Neural cell (in vitro differentiated cells): Measurements from ENCODE around the gene TNRC6A. TPM values are rescaled to one million over a fixed set of nuclear protein-coding genes. Genes with fewer than 3 reads are reported as not detected.
A peak's percentile ranks its signal among the peaks of the same experiment; 100 is the strongest.

Source experiments
- H2AFZ ChIP-seq: fragments of 200-600, 300-800 bp; sonication (generic), shearing (Covaris generic); 2 replicates; pipeline ENCODE4 v1.6.0; 2014; ENCODE audit warnings: low read depth, mild to moderate bottlenecking, antibody characterized with exemption, low read length, moderate library complexity
- H3F3A ChIP-seq: fragments of 200-600 bp; shearing (Covaris generic); 2 replicates; pipeline ENCODE4 v1.6.1; 2016; ENCODE audit warnings: mild to moderate bottlenecking, moderate library complexity, mixed read lengths, antibody characterized with exemption, low read length; ENCODE audit not compliant: insufficient read depth, poor library complexity, severe bottlenecking
- H3K27ac ChIP-seq: fragments of 200-600, 300-800 bp; sonication (generic), shearing (Covaris generic); 2 replicates; pipeline ENCODE4 v1.5.1; 2014; ENCODE audit warnings: mild to moderate bottlenecking, low read length, moderate library complexity
- H3K27me3 ChIP-seq: fragments of 300-800, 200-600 bp; sonication (generic), shearing (Covaris generic); 2 replicates; pipeline ENCODE4 v1.6.0; 2014; ENCODE audit warnings: mild to moderate bottlenecking, low read depth, low read length, moderate library complexity; ENCODE audit not compliant: insufficient read depth
- H3K36me3 ChIP-seq: fragments of 300-800, 200-600 bp; sonication (generic), shearing (Covaris generic); 2 replicates; pipeline ENCODE4 v1.5.1; 2014; ENCODE audit warnings: mild to moderate bottlenecking, antibody characterized with exemption, low read length, moderate library complexity; ENCODE audit not compliant: insufficient read depth
- H3K4me2 ChIP-seq: fragments of 300-800, 200-600 bp; sonication (generic), shearing (Covaris generic); 2 replicates; pipeline ENCODE4 v1.6.0; 2014; ENCODE audit warnings: mild to moderate bottlenecking, low read length
- H3K4me3 ChIP-seq: fragments of 300-800, 200-600 bp; sonication (generic), shearing (Covaris generic); 2 replicates; pipeline ENCODE4 v1.5.1; 2014; ENCODE audit warnings: mild to moderate bottlenecking, low read length, moderate library complexity
- H3K79me2 ChIP-seq: fragments of 200-600 bp; shearing (Covaris generic); replicated peaks from 2 replicates; pipeline ENCODE4 v1.6.0; 2014; ENCODE audit warnings: mild to moderate bottlenecking, low read length, moderate library complexity; ENCODE audit not compliant: insufficient read depth
- H3K9ac ChIP-seq: fragments of 300-800, 200-600 bp; sonication (generic), shearing (Covaris generic); 2 replicates; pipeline ENCODE4 v1.6.1; 2016; ENCODE audit warnings: mild to moderate bottlenecking, low read length, mixed read lengths
- H3K9me2 ChIP-seq: fragments of 200-600 bp; shearing (Covaris generic); 2 replicates; pipeline ENCODE4 v1.6.1; 2016; ENCODE audit warnings: mild to moderate bottlenecking, low read length, mixed read lengths; ENCODE audit not compliant: insufficient read depth
- H3K9me3 ChIP-seq: fragments of 200-600, 300-800 bp; sonication (generic), shearing (Covaris generic); 2 replicates; pipeline ENCODE4 v1.6.1; 2016; ENCODE audit warnings: mild to moderate bottlenecking, mixed run types, low read length, moderate library complexity, mixed read lengths
- H4K20me1 ChIP-seq: fragments of 200-600 bp; shearing (Covaris generic); 2 replicates; pipeline ENCODE4 v1.6.1; 2016; ENCODE audit warnings: mild to moderate bottlenecking, mixed run types; ENCODE audit not compliant: insufficient read depth
- EP300 ChIP-seq: fragments of 450-650 bp; conservative IDR thresholded peaks from 2 replicates; pipeline ENCODE4 v1.6.1; 2014; ENCODE audit warnings: antibody characterized with exemption, mild to moderate bottlenecking, moderate library complexity; ENCODE audit not compliant: poor library complexity, severe bottlenecking
- EZH2 ChIP-seq: fragments of 200-600, 300-800 bp; shearing (Covaris generic), sonication (generic); IDR thresholded peaks from 2 replicates; pipeline ENCODE4 v1.6.1; 2014; ENCODE audit warnings: antibody characterized with exemption, low read length, borderline replicate concordance, mild to moderate bottlenecking; ENCODE audit not compliant: insufficient read depth, poor library complexity, severe bottlenecking
- MXI1 ChIP-seq: fragments of 450-650 bp; conservative IDR thresholded peaks from 2 replicates; pipeline ENCODE4 v1.6.1; 2014; ENCODE audit warnings: antibody characterized with exemption, mild to moderate bottlenecking; ENCODE audit not compliant: poor library complexity, severe bottlenecking
- POLR2AphosphoS5 ChIP-seq: IDR thresholded peaks from 2 replicates; pipeline ENCODE4 v1.6.1; 2012
- RAD21 ChIP-seq: fragments of 450-650 bp; conservative IDR thresholded peaks from 2 replicates; pipeline ENCODE4 v1.6.1; 2014; ENCODE audit warnings: antibody characterized with exemption, mild to moderate bottlenecking, moderate library complexity
- SMC3 ChIP-seq: fragments of 450-650 bp; conservative IDR thresholded peaks from 2 replicates; pipeline ENCODE4 v1.6.1; 2014; ENCODE audit warnings: antibody characterized with exemption, mild to moderate bottlenecking, moderate library complexity; ENCODE audit not compliant: poor library complexity
- TAF1 ChIP-seq: IDR thresholded peaks from 2 replicates; pipeline ENCODE4 v1.6.1; 2012; ENCODE audit warnings: low read depth
- polyA plus RNA-seq: library from polyadenylated mRNA; depleted of rRNA; stranded (reverse); fragments of >200 nt; gene quantifications from 2 replicates; pipeline ENCODE4 v1.2.3, GENCODE V29; 2014
- TF ChIP-seq, protein P1 (sequence below): fragments of 450-650 bp; IDR thresholded peaks from 2 replicates; pipeline ENCODE4 v1.5.1; 2014; ENCODE audit warnings: antibody characterized with exemption, mild to moderate bottlenecking, moderate library complexity; ENCODE audit not compliant: poor library complexity, severe bottlenecking
- TF ChIP-seq, protein P2 (sequence below): IDR thresholded peaks from 2 replicates; pipeline ENCODE4 v1.6.1; 2012; ENCODE audit warnings: borderline replicate concordance

TNRC6A gene
- polyA plus RNA-seq, 1 donor from 2014 or later = 32.1 TPM

DNA sequence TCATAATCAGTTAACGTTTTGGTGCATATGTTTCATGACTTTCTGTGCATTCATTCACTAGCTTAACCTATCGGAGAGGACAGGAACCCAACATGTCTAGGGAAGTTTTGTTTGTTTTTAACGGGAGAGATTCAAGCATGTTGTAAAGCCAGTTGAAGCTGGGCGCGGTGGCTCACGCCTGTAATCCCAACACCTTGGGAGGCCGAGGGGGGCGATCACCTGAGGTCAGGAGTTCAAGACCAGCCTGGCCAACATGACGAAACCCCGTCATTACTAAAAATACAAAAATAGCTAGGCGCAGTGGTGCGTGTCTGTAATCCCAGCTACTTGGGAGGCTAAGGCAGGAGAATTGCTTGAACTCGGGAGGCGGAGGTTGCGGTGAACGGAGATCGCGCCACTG lies 1.4 kb upstream of the TNRC6A start:
- H3K27ac ChIP-seq = no peak overlapping the region

DNA sequence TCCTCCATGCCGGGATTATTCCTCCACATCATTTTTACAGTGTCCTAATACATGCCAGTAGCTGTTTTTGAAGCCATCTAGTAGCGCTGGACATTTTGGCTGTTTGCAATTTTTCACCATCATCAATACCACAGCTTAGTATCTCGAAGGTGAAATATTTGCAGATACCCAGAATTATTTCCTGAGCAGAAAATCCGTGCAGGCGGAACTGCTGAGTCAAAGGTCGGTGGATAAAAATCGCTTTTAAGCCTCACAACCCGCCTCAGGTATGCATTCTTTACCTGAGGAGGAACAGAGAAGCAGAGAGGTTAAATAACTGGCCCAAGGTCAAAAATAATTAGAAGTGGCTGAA lies 584 bp upstream of the TNRC6A start:
- Histone ChIP-seq H3K4me3 (peak overlapping the region; percentile 85), H3K9me3 (no peaks in the 10 kb centered on the region), H3K27ac (peak overlapping the region; percentile 95), H3K27me3 (no peaks in the 10 kb centered on the region), H3K36me3 (no peaks in the 10 kb centered on the region), H3K9me2 (no peaks in the 10 kb centered on the region), H3F3A (peaks cover 4% of the 10 kb centered on the region), H2AFZ (peak overlapping the region; percentile 84), H3K9ac (peak overlapping the region; percentile 85), H4K20me1 (peaks cover 2% of the 10 kb centered on the region), H3K79me2 (peaks cover 38% of the 10 kb centered on the region), H3K4me2 (peak overlapping the region; percentile 76)
- TF ChIP-seq, protein P1, sequence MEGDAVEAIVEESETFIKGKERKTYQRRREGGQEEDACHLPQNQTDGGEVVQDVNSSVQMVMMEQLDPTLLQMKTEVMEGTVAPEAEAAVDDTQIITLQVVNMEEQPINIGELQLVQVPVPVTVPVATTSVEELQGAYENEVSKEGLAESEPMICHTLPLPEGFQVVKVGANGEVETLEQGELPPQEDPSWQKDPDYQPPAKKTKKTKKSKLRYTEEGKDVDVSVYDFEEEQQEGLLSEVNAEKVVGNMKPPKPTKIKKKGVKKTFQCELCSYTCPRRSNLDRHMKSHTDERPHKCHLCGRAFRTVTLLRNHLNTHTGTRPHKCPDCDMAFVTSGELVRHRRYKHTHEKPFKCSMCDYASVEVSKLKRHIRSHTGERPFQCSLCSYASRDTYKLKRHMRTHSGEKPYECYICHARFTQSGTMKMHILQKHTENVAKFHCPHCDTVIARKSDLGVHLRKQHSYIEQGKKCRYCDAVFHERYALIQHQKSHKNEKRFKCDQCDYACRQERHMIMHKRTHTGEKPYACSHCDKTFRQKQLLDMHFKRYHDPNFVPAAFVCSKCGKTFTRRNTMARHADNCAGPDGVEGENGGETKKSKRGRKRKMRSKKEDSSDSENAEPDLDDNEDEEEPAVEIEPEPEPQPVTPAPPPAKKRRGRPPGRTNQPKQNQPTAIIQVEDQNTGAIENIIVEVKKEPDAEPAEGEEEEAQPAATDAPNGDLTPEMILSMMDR = no peak
- TF ChIP-seq, protein P2, sequence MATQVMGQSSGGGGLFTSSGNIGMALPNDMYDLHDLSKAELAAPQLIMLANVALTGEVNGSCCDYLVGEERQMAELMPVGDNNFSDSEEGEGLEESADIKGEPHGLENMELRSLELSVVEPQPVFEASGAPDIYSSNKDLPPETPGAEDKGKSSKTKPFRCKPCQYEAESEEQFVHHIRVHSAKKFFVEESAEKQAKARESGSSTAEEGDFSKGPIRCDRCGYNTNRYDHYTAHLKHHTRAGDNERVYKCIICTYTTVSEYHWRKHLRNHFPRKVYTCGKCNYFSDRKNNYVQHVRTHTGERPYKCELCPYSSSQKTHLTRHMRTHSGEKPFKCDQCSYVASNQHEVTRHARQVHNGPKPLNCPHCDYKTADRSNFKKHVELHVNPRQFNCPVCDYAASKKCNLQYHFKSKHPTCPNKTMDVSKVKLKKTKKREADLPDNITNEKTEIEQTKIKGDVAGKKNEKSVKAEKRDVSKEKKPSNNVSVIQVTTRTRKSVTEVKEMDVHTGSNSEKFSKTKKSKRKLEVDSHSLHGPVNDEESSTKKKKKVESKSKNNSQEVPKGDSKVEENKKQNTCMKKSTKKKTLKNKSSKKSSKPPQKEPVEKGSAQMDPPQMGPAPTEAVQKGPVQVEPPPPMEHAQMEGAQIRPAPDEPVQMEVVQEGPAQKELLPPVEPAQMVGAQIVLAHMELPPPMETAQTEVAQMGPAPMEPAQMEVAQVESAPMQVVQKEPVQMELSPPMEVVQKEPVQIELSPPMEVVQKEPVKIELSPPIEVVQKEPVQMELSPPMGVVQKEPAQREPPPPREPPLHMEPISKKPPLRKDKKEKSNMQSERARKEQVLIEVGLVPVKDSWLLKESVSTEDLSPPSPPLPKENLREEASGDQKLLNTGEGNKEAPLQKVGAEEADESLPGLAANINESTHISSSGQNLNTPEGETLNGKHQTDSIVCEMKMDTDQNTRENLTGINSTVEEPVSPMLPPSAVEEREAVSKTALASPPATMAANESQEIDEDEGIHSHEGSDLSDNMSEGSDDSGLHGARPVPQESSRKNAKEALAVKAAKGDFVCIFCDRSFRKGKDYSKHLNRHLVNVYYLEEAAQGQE = no peak
- TF ChIP-seq MXI1 (no peak), POLR2AphosphoS5 (no peak), EP300 (no peak), TAF1 (no peak), SMC3 (no peak), EZH2 (no peak), RAD21 (no peak)

More for the DNA sequence above, 1.4 kb upstream of the TNRC6A start:
- H3K9me3 ChIP-seq = no peaks in the 10 kb centered on the region
- H2AFZ ChIP-seq = no peak overlapping the region
- H3K27me3 ChIP-seq = no peaks in the 10 kb centered on the region
- H3K9me2 ChIP-seq = no peaks in the 10 kb centered on the region
- no peaks in the 10 kb centered on the region for H3K36me3 ChIP-seq
- no peak overlapping the region for H3K9ac ChIP-seq
- peaks cover 2% of the 10 kb centered on the region for H4K20me1 ChIP-seq
- peaks cover 4% of the 10 kb centered on the region for H3F3A ChIP-seq
- H3K4me3 ChIP-seq = no peak overlapping the region
- TF ChIP-seq EP300 (no peak), POLR2AphosphoS5 (no peak), RAD21 (no peak), EZH2 (no peak), MXI1 (no peak), TAF1 (no peak), SMC3 (no peak)
- TF ChIP-seq, protein P2 = no peak
- TF ChIP-seq, protein P1 = no peak
- H3K79me2 ChIP-seq = peaks cover 30% of the 10 kb centered on the region
- no peak overlapping the region for H3K4me2 ChIP-seq
